ENCODE measurements around the gene PDLIM1. TPM values are rescaled to one million over a fixed set of nuclear protein-coding genes. Genes with fewer than 3 reads are reported as not detected.

Gene PDLIM1
- total and polyA plus RNA-seq, 9 of the 15 experiments (the other 6 are each of a cell fraction or from before 2014, with no cell fraction given) = 19.8 to 164 (median 39.1) TPM

DNA sequence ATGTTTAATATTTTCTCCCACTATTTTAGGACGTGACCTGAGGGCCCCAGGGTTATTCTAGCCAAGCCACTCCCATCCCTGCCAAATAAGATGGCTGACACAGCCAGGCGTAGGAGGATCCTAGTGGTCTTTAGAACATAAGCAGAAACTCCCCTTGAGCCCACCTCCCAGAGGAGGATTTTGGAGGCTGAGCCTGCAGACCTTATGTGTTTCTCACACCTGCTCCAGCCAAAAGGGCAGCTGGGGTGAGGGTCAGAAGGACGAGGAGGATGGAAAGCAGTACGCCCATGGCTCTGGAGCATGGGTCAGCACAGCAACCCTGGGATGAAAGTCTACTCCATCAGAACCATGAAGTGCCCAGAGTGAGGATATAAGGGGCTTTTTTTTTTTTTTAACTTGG is 39.9 kb downstream of the PDLIM1 start:
- H3K9ac ChIP-seq (ENCODE audit: insufficient read depth in 1 of 2, low read depth in 2 of 2, low read length in 2 of 2) = no peak overlapping the region
- FAIRE-seq (no peak), DNase-seq (ENCODE audit: extremely low read depth in 1 of 4, low spot score in 3 of 4) (no peak), ATAC-seq (no peak)
- H3K36me3 ChIP-seq (ENCODE audit: control insufficient read depth, insufficient read depth, low read length) = peaks cover 38% of the 10 kb centered on the region
- H3K9me3 ChIP-seq (replicated peaks; ENCODE audit: control insufficient read depth, insufficient read depth, low read depth, low read length) = no peaks in the 10 kb centered on the region
- peaks cover 3% of the 10 kb centered on the region for H3K9me1 ChIP-seq (ENCODE audit: control insufficient read depth, insufficient read depth, low read length)
- CTCF ChIA-PET (ENCODE audit: low intra/inter-chr PET ratio) = no interaction called here
- H2AFZ ChIP-seq (ENCODE audit: low read depth, low read length) = no peak overlapping the region
- in situ Hi-C loops (cut with MboI) (loop anchor here (5.0 kb wide), 1 partner anchor 111 kb away; no protein-coding TSS in a partner anchor), intact Hi-C loops (cut with micrococcal nuclease) (no loop called here)
- no TSS peak for BruUV-seq (replicated peaks)
- H3K27me3 ChIP-seq (ENCODE audit: control insufficient read depth in 2 of 2, insufficient read depth in 2 of 2, low read length in 2 of 2) = no peaks in the 10 kb centered on the region
- H3K4me3 ChIP-seq = no peak overlapping the region
- H3K27ac ChIP-seq (ENCODE audit: extremely low read depth, low read depth, low read length) = no peak overlapping the region
- H3K4me2 ChIP-seq (ENCODE audit: insufficient read depth, low read length) = no peak overlapping the region
- POLR2A ChIA-PET = no interaction called here
- TF ChIP-seq OTX1 (CRISPR knock-in tag; IDR thresholded peaks at IDR 0.05) = no peak
- no peak for TF ChIP-seq CTCFL (IDR thresholded peaks at IDR 0.05; ENCODE audit: borderline replicate concordance, insufficient read depth, low read depth, low read length, poor library complexity, severe bottlenecking)
- TF ChIP-seq, protein P1, sequence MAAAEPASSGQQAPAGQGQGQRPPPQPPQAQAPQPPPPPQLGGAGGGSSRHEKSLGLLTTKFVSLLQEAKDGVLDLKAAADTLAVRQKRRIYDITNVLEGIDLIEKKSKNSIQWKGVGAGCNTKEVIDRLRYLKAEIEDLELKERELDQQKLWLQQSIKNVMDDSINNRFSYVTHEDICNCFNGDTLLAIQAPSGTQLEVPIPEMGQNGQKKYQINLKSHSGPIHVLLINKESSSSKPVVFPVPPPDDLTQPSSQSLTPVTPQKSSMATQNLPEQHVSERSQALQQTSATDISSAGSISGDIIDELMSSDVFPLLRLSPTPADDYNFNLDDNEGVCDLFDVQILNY (CRISPR knock-in tag; IDR thresholded peaks at IDR 0.05) = no peak
- no peak for TF ChIP-seq RBM39 (optimal IDR thresholded peaks at IDR 0.05; ENCODE audit: low read depth, low read length)
- WGBS (ENCODE audit: insufficient coverage, low coverage, missing lambda C conversion rate) = 87% methylated on average over 4 of the region's 4 CpGs
- H3K4me1 ChIP-seq (replicated peaks in 1 of 2; ENCODE audit: control insufficient read depth in 2 of 2, insufficient read depth in 2 of 2, low read length in 2 of 2) = peaks cover 0 to 3% of the 10 kb centered on the region in 2 experiments; a peak in 1 of 5 replicates
- H3K79me2 ChIP-seq (ENCODE audit: control insufficient read depth, insufficient read depth, low read length) = peaks cover 24% of the 10 kb centered on the region; the same call in 2 of the 3 replicates
- H4K20me1 ChIP-seq (replicated peaks; ENCODE audit: control insufficient read depth, insufficient read depth, low read length) = no peaks in the 10 kb centered on the region; the same call in 1 of the 2 replicates

All from K562 (cell line).